Stimulated activated CD4-positive, alpha-beta T cell treated with anti-CD3 and anti-CD28 coated beads, Interleukin-4, amount 100 ng/mL, for 48 hours (primary cell): ENCODE measurements around the gene ADIPOR2.

ENCODE experiments used
- DNase-seq, 2 donors: peaks; one replicate each; pipeline ENCODE4 v3.0.0-alpha.2; 2020; ENCODE audit warnings: low read depth in 2 of 2

Gene ADIPOR2

DNA sequence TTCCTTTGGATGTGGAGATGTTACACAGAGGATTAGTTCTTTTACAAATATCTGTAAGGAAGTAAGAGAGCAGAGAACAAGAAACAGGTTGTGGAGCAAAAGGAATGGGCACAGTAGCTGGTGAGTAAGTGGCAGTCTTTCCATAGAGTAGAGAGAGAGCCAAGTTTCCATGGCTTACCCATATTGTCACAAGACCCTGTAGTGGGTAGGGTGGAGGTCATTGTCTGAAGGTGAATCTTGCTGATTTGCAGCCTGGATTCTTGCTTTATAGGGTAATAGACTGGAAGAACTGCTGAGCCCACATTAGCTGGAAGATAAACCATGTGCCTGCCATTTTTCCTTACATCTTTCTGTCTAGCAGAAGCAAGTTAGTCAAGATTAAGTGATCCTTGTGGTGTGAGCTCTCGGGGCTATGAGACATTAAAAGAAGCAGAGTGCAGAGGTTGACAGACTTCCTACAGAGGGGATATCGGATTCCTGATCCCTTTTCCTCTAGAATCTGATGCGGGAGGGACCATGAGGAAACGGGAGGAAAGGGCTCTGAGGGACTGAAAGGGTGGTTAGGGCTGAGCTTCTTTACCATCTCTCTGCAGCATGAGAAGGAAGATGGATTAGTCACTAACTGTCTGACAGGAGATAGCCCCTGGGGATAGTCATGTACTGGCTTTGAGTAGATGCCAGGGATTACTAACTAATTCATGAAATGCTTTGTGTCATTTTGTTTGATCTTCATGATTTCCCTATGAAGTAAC is 85.5 kb downstream of the ADIPOR2 start:
- no peak for DNase-seq

DNA sequence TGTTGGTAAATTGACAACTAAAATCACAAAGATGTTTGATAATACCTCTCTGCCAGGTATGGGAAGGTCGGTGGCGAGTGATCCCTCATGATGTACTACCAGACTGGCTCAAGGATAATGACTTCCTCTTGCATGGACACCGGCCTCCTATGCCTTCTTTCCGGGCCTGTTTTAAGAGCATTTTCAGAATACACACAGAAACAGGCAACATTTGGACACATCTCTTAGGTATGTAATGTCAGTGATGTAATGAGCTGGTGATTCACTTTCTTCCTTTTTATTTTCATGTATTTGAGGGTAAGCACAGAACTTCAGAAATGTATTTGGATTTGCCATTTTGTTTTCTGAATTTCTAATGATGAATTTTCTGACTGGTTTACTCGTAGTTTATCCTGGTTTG is 86.9 kb downstream of the ADIPOR2 start:
- DNase-seq: no peak

DNA sequence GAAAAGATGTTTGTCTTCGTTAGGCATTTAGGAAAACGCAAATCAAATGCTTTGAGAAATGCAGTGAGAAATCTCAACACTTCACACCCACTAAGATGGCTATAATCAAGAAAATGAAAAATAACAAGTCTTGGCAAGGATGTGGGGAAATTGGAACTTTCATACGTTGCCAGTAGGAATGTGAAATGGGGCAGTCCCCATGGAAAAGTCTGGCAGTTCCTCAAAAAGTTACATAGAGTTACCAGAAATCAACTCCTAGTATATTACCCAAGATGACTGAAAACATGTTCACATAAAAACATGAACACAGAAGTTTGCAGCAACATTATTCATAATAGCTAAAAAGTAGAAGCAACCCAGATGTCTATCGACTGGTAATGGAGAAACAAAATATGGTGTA is 88.0 kb downstream of the ADIPOR2 start:
- DNase-seq: no peak

DNA sequence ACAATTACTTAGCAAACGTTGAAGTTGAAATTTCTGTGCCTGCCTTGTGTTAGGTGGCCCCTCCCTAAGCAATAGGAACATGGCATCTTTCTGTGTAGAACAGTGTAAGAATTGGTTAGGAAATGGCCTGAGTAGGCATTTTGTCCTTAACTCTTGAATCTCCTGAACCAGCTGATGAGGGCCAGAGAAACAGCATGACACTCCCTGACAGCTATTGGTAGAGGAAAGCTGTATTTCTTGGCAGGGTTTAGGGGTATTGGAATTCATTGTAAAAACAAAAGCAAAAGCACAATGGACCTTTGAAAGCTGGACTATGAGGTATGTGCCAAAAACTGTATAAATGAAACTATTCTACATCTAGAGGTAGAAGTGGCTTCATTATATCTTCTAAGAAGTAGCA is 88.9 kb downstream of the ADIPOR2 start:
- no peak for DNase-seq

DNA sequence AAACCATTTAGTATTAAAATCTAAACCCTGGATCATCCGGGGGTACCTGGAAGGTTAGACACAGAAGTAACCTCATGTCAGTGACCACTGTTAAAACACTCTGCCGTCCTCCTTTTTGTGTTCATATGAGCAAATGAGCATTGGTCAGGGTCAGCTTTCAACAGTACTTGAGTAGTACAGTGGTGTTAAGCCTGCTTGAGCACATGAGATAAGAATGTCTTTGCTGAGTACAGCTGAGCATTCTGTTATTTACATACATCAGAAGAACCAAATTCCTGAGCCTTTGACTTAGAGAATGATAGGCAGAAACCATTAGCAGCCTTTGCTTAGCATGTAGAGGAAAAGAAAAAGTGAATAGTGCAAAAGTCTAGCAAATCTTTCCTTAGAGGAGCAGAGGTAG is 90.9 kb downstream of the ADIPOR2 start:
- DNase-seq: no peak

DNA sequence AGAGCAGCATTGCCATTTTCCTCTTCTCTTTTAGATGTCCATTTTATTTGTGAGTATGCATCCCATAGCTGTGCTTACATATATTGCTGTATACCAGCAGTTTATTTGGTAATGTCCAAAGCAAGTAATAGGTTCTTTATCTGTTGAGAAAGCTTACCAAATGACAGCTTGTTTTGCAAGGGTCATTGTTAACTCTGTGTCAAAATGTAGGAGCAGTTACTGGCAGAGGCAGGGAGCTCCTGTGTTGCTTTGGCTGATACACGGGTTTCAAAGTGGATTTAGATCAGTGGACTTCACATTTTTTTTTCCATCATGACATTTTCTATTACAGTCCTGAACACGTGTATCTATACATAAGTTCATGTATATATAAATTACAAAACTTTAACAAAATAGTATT is 91.3 kb downstream of the ADIPOR2 start:
- no peak for DNase-seq

DNA sequence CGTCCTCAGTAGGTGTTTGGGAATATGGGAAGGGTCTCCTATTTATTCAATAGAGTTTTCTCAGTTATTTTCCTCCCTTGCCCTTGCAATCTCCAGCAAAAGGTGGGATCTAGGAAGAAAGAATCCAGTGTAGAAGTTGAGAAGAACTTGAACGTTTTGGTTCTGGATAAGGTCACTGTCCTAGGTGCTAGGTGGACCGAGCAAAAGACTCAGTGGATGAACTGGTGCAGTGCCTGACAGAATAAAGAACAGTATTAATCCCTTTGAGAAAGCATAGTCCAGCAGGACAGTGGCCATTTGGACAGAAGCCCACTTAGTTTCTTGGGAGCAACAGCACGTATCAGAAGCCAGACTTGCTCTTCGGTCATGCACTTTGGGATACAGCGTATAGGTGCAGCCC is 96.8 kb downstream of the ADIPOR2 start:
- no peak for DNase-seq

DNA sequence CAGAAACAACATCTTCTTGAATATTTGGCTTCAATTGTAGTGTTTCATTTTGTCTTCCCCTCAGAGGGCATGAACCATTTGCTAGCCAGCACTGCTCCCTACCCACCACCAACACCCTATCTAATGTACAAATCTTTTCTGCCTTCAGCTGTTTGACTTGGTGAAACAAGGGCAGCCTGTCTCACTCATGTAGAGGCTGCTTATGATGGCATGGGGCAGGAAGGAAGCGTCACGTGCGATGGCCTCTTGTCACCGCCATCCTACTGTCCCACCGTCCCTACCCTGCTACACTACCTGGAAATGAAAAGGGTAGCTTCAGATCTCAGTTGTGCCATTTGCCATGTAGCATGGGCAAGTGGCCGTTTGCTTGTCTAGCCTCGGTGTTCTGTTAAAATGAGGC is 99.6 kb downstream of the ADIPOR2 start:
- DNase-seq: no peak

DNA sequence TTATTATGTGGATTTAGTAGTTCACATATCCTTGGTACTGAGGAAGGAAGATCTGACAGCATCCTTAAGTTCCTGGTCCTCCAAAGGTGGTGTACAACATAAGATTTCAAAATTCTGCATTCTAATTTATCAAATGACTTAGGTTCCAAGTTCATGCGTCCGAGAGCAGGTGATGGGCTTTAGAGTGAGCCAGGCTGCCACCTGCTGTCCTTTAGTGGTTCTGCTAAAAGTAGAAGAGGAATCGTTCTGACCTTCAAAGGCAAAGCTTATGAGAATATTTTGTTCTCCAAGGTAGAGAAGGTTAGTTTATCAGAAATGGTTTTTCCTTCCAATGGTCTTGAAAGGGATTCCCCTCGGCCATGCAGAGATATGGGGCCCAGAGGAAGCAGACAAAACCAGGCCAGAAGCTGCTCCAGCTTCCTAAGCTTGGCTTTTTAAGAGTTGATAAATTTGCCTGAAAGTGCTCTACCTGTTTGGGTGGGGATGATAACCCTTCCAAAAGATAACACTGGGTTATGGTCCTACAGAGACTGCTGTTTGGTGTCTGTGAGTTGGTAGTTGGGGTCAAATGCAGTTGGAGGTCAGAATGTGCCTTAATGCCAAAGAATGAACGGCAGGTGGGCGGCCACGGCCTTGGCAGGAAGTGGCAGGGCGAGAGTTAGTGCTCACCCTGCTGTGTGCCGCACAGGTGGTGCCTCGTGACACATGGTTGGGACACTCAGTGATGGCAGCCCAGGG is 100.4 kb downstream of the ADIPOR2 start:
- DNase-seq: peak; percentile 40

DNA sequence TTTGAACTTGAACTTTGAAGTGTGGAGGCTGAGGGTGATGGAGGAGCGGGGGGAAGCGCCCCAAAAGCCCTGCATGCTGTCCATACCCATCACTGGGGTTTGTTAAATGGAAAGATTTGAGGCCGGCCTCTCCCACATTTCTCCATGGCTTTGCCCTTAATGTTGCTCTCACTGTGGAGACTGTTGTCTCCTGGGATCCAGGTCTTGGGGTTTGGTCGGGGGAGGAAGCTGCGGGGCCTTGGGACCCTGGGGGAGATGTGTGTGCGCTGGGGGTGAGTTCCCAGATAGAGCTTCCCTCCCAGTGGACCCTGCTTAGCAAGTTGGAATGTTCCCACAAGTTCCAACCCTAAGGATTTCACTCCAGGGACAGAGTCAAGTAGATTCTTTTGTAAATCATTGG is 101.5 kb downstream of the ADIPOR2 start:
- no peak for DNase-seq

DNA sequence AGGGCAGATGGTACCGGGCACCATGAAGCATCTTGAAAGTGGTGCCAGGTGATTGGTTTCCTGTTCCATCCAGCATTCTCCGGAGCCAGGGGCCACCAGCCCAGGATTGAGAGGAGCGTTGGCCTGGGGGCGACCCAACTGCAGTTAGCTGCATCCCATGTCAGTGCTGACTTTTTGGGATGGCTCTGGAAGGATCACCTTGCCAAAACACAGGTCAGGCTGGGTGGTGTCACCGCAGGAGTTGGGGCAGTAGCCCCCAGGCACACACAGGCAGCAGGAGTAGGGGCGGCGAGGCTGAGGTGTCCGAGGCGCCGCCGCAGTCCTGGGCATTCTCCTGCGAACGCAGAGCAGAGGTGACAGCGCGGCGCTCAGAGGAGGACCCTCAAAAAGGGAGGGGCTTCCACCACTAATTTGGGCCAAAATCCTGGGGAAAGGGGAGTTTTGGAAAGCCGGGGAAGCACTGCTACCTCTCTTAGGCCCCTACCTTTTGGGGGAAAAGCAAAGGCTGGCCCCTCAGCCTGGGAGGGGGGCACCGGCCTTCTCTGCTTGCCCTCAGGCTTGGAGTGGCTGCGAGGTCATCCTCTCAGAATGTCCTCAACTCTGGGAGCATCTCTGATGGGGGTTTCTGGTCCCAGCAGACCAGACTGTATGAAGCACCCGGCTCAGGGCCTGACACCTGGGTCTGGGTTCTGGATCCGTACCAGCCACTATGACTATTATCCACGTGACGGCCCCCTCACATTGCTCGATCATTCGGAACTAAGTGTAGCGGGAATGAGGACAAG is 102.7 kb downstream of the ADIPOR2 start:
- no peak for DNase-seq

DNA sequence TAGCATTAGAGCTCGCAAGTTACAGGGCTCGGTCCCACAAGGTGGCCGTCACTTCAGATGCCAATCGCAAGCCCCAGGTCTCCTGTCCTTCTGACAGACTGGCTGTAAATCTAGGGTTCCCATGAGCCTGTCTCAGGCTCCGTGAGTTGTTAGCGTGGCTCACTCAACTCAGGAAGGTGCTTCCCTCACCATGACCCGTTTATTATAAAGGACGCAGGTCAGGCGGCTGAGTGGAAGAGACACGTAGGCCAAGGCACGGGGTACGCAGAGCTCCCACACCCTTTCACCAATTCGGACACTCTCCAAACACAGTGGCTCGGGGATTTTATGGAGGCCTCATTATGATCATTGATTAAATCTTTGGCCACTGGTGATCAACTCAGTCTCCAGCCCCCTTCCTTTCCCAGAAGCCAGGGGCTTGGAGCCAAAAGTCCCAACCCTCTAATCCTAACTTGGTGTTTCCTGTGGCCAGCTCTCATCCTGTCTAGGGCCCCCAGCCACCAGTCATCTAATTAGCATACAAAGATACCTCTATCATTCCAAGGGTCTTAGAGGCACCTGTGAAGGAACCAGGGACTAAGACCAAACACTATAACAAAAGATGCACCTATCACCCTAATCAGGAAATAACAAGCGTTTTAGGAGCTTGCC is 103.7 kb downstream of the ADIPOR2 start:
- DNase-seq: no peak

DNA sequence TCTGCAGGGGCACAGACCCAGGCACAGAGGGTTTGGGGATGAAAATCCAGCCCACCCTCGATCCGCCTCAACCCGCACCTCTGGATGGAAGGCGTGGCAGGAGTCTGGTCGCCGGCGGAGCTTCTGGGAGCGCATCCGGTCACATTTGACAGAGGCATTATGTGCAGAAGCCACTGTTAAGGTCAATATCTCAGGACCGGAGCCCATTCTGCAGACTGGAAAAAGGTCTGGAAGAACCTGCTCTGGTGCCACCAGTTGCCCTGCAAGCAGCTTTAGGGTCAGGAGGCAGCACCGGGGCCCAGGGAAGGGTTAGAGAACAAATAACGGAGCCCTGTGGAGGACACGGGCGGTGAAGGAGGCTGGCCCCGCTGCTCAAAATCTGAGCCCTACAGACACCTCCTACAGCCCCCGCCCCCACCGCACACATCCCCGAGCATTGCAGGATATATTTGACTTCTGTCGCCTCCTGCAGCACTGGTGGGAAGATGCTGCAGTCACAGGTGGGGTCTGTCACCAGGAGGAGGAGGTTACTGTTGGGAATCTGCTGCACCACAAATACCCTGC is 104.4 kb downstream of the ADIPOR2 start:
- DNase-seq: no peak

DNA sequence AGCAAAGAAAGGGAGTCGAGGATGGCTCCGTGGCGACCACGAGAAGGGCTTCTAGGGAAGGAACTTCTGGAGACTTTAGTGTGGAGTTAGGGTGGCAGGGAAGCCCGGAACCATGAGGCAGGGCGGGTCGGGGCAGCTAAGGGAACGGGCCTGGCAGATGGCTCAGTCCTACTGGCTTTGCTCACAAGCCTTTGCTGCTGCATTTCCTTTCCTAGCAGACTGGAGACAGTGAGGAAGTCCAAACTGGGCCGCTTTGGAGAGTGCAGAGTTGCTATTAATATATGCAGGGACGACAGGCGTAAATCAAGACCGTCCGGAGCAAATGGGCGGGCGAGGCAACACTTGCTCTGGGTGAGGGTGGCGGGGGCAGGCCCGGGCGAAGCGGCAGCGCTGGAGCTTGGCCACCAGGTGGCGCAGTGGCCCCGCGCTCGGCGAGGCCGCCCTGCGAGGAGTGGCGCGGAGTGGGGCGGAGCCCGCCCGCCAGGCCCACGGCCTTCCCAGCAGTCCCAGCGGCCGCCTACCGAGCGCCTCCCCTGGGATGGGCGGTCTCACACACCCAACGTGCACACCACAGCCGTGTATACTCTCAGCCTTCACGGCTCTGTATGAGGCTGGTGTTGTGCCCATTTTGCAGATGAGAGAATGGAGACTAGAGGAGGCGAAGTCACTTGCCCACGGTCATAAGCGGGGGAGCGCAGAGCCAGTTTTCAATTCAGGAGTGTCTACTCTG is 105.1 kb downstream of the ADIPOR2 start:
- peak; percentile 90 to 92 for DNase-seq

DNA sequence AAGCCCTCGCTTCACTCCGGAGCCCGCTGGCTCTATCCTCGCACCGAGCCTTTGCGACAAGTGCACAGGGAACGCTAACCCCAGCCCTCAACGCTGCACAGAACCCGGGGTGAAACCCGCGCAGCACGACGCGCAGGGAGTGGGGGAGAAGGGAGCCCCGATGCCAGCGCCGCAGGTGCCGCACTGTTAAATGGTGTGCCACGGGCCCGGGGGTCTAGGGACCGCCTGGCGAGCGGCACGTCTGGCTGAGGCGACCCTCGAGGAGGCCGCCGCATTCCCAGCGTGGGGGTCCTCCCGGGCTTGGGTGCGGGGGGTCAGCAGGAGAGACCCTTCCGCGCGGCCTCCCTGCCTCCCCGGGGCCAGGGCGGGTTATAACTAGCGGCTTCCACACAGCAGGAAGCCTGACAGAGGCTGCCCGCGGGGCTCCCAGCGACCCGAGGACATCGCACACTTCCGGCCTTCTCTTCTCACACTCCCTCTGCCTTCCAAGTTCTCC is 105.7 kb downstream of the ADIPOR2 start:
- DNase-seq: peak; percentile 42 to 44

DNA sequence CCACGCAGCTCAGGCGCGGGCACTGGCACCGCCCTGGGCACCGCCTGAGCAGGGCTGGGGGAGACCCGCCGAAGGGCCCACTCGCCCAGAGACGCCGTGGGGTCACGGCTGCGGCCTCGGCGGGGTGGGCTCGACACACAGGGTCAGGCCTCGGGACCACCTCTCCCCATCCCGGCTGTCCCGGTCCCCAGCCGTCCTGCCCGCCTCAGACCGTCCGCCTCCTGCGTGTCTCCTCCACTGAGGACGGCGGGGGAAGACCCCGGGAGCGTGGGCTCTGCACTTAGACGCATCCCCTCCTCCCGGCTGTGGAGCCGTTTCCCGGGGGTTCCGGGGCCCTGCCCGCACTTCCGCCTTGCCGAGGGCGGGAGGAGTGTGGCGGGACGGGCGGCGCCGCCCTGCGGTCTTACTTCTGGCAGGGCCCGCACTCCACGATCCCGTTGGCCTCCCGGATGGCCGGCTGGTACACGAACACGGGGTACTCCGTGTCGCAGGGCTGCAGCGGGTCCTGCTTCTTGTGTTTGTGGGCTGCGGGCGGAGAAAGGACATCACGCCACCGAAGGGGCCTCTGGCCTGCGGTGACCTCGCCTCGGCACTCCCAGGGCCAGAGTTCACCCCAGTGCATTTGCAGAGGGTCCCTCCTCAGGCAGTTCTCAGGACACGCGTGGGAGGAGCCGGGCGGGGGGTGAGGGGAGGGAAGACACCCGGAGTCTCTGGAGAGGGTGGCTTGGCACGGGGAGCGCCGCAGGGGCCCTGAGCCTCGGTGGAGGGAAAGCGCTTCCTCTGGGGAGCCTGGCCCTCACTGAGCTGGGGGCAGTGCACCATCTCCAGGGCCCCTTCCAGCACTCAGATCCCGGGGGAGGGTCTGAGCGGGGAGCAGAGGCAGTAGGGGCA is 106.4 kb downstream of the ADIPOR2 start:
- DNase-seq: peak; percentile 46 to 56

DNA sequence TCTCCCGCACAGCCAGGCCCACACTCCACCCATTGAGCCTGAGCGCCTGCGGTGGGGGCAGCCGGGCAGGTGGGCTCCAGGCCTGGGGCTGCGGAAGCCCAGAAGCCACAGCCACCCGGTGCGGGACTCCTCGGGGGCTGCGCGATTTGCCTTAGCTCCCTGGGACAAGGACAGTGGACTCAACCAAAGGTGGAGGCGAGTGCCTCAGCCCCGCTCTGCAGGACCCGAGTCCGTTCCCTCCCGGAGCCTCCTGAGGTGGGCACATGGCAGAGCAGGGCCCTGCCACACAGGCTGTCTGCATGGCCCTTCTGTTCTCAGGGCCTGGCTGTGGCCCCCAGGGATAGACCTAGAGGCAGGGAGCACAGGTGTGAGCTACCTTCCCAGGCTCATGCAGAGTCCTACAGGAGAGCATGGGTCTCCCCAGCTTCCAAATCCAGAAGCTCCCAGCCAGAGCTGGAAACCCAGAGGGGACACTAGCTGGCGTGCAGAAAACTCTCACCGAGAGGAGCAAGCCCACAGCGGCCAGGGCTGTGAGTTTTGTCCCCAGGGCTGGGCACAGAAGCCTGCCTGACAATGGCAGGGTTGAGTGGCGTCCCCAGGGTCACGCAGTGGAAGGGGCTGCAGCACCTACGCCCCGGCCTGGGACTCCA is 107.2 kb downstream of the ADIPOR2 start:
- no peak for DNase-seq

DNA sequence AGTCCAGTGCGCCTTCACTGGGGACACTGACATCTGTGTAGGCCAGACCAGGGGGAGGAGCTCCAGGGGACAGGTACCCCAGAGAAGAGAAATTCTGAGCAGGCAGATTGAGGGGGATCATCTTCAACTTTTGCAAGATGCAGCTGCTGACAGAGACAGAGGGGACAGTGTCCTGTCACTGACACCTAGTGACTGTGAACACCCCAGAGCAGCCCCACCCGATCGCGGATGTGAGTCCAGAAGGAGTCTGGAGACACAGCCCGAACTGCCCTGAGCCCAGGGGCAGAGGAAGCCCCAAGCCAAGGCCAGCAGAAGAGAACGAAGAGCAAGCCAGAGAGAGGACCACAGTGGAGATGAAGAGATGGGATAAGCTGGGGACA is 107.8 kb downstream of the ADIPOR2 start:
- no peak for DNase-seq
